GM21529 (cell line): ENCODE measurements around the gene THAP10.

Experiments
- ATAC-seq: cut with Tn5 transposase; IDR thresholded peaks from one replicate; pipeline ENCODE4 v1.9.1; 2021; ENCODE audit not compliant: unreplicated experiment

The THAP10 gene

GRCh38 chr15:70854666-70854976 is 37.6 kb downstream of the THAP10 start:
- ATAC-seq, result no peak

DNA sequence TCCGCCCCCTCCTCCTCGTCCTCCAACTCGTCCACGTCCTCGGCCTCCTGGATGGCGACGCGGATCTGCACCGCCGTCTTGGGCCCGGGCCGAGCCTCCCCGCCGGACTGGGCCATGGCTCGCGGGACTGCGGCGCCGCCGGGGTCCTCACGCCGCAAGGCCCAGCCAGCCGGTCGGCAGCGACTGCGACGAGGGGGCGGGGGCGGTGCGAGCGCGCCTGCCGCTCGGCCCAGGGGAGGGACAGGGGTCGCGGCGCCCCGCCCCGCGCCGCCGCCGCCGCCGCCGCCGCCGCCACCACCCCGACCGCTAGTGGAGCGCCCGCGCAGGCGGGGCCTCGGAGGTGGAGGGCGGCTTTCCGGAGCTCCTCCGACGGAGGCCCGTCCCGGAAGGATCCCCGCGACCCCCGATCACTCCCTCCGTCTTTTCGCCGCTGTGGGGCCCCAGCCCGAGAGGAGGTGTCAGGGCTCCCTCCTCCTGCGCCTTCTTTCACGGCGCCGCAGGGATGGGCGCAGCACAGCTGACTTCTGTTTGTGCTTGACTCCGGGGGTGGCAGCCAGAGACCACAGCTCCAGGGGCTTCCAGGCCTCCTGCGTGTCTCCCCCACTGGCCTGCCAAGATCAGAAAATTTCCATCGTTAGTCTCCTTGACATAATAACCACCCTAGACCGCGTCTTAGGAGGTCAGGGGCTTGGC is 38.1 kb downstream of the THAP10 start, which contains the start of gene LARP6:
TSS of gene LARP6 (minus strand) at position 185 of the 693 bp plus-strand sequence. CDS start at position 116, 69 bp downstream.
- no peak for ATAC-seq

GRCh38 chr15:70853318-70853972 is 38.8 kb downstream of the THAP10 start:
- no peak for ATAC-seq

DNA sequence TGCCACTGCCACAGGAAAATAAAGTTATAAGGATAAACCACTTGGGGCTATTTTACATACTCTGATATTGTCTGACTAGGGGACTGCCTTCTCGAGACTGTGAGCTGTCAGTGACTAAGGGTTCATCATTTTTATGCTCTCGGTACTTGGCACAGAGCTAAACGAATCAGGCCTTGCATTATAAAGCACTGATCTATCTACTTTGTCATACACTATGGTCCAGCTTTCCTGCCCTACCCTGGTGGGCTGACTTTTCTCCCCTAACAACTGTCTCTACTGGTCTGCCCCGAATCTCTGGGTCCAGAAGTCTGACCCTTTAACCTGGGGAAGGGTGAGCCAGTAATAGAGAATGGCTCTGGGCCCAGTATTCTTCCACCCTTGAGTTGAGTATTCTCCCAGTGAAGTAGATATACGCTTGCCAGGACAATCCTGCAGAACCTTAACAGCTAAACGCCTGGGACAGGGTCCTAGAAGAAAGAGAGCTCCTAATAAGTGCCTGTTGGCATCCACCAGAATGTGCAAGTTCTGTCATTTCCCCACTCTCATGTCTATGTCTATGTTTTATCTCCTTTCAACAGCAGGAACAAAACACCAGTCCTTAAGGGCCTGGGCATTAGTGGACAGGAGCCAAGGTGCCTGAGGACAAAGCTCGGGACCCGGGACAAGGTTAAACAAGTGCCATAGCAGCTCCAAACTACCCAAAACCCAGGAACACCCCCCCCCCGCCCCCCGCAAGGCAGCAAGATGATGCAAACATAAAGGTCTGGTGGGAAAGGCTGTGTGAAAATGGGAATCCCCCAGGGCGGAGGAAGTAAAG is 39.5 kb downstream of the THAP10 start:
- no peak for ATAC-seq

GRCh38 chr15:70851889-70852288 is 40.3 kb downstream of the THAP10 start:
- no peak for ATAC-seq

DNA sequence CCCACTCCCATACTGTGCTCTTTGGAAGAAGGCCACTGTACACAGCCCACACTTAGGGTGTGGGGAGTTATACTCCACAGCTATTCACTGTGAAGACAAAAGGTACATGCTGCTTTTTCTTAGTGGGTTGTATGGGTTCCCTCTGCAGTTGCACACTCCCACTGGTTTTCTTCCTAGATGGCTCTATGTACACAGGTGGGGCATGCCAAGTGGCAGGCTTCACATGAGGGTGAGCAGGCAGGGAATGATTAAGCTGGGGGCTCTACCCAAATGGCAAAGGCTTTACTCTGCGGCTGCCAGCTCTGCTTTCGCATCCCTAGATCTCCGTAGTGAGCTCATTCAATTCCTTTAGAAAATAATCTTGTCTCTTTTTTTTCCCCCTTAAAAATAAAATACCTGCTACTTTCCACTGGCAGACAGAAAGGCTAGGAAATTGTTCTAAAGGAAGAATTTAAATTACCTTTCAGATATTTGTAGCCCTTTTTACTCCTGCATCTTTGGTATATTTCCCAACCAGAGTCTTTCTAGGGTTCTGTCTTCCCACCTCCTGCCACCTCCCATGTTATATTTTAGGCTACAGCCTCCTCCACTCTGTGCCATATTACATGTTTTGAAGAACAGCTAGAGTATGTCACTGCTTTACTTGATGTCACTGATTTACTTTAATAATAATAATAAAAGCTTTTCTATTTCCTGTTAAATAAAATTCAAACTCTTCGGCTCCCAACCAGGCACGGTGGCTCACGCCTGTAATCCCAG is 46.5 kb downstream of the THAP10 start:
- ATAC-seq, result no peak

DNA sequence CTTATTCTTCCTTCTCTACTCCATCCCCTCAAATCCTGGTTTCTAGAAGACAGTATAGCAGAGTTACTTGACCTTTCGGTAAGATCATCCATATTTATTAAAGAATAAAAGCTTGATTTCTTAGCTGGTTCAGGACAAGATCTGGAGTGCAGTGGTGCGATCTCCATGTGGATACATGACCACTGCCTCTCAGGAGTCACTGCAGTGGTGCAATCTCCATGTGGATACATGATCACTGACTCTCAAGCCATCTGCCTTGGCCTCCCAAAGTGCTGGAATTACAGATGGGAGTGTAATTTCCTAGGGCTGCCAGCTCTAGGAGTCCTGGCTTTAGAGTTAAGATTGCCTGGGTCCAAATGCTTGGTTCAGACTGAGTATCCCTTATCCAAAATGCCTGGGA is 54.8 kb downstream of the THAP10 start:
- ATAC-seq, result no peak

GRCh38 chr15:70835841-70836240 is 56.4 kb downstream of the THAP10 start:
- ATAC-seq, result no peak

DNA sequence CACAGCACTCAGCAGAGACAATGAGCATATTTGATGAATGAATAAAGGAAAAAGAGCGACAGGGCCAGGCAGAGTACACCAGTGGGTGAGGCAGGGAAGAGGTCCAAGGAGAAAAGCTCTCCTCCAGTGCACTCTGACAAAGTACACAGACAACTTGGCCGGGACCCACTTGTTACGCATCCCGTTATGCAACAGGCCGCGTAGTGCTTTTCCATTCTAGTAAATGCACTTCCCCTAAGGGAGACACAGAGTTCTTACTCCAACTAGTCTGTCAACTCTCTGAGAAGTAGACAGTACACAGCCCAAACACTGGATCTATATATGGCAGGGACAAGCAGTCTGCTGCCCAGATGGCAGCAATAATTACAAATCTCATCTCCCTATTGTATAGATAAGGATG is 56.8 kb downstream of the THAP10 start:
- no peak for ATAC-seq

DNA sequence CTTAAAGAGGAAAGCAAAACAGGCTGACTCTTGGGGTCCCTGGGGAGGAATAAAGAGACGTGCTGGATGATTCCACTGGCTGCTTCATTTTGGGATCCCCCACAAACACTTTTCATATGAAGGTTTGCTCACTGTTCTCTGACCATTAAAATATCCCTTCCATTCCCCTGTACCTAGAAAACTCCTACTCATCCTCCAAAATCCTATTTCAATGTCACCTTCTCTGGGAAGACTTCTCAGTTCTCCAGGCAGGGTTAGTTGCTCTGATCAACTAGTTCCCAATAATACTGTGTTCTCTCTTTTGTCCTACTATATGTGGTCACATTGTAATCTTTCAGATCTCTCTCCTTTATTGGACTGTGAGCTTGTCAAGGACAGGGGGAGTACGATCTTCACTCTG is 57.2 kb downstream of the THAP10 start:
- ATAC-seq, result no peak

DNA sequence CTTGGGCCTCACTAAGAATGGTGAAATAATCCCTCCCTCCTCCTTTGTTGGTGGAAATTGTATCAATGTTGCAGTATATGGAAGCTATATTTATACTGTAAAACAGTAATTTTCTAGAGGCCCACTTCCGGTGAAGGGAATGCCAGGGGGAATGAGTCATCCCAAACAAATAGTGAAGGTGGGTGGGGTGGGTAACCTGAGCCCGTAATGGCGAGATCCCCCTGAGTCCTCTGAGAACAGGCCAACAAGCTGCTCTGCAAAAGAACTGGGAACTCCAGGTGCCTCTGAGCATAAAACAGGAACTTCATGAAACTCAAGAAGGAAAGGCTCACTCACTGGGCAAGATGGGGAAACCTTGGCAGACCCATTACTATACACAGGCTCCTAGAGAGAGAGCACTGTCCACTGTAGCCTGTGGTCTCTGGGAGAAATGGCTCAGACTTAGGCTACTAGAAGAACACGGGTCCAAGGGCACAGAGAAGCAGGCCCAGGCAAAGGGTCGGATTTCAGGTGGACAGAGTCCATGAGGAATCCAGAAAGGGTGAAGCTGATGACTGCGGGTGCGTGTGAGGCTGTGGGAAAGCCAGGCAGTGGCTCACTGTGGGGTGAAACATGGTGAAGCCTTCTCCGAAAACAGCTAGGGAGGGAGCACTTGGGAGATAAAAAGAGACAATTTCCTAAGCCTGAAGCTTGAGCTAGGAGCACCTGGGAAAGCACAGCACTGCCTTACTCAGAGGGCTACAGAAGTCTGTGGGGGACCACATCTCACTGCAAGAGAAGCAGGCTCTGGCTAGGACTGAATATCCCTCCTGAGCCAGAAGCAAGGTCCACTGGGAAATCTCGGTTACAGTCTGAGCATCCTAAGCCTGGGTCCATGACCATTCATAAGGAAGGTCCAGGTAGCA is 58.1 kb downstream of the THAP10 start:
- no peak for ATAC-seq

DNA sequence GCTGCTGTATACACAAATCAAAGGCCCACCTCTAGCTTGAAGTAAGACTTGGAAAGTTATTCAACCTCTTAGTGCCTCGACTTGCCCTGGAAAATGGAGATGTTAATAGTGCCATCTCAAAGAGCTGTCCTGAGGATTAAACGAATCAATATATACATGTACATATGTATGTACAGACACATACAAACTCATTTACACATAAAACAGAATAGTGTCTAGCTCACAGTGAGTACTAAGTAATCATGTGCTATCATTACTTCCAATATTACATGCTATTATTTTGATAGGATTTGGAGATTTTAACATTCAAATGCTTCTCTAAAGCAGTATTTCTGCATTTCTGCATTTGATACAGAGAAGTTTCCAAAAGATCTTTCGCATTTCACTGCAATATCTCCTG is 58.8 kb downstream of the THAP10 start:
- ATAC-seq, result no peak

DNA sequence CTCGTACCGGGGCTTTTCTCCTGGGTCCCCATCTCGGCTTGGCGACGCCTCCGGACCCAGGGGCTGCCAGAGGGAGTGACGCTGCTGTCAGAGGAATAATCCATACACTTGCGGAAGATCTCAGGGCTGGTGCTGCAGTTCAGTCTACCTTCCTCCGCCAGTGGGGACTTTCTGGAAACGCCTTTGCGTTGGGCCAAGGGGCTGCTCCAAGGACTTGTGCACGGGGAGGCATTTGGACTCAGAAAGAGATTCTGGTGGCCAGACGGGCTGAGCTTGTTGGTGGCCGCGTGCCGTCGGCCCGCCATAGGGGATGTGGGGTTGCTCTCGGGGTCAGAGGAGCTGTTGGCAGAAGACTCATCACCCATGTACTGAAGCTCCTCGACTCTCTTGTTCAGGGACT is 60.1 kb downstream of the THAP10 start:
- no peak for ATAC-seq
